ENCODE measurements around the gene LRRC47.

LRRC47 gene

GRCh38 chr1:3746389-3746829 lies 49.9 kb downstream of the LRRC47 start:
- DNase-seq: no peak

DNA sequence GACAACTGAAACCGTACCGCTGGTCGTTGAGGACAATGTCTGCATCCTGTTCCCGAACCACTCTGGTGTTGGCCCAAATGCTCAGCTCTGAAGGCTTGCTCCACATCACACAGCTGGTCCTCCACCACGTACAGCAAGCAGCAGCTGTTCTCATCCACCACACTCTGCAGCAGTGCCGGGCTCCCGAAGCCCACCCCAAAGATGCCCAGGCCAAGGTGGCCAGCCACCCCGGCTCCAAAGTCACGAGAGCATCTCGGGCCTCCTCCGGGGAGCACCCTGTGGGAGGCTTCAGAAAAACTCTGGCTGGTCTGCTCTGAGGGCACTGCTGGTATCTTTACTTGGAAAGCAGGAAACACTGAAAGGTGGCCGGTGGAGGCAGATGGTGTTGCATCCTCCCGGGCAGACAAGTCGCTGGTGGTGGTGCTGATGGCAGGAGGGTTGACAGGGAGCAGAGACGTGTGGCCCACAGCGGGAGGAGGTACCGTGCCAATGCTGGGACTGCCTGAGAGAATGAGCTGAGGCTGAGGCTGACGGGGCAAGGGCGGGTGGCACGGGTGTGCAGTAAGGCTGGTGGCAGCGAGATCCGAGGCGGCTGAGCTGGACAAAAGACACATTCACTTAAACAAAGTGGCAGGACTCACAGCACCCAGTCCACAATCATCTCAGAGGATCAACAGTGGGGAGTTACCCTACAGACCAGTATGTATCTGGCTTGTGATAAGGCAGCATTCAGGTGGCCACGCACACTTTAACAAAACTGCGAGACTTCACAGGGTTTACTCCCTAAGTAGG lies 50.5 kb downstream of the LRRC47 start:
- no peak for DNase-seq

DNA sequence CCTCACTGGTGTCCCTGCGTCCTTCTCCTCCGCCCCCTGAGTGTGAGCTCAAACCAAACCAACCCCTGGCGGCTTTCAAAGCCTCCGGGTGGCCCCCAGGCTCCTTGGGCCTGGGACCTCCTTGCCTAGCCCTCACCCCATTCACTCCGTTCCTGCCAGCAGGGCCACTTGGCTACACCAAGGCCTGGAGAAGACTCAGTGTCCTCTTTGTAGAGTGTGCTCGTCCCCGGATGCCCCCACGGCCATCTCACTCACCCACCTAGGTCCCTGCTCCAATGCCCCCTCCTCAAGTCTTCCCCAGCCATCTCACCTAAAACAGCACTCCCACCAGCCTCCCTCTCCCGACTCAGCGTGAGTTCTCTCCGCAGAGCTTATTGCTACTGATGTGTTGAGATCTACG lies 51.2 kb downstream of the LRRC47 start:
- DNase-seq: no peak

GRCh38 chr1:3744646-3745045 lies 51.7 kb downstream of the LRRC47 start:
- no peak for DNase-seq

DNA sequence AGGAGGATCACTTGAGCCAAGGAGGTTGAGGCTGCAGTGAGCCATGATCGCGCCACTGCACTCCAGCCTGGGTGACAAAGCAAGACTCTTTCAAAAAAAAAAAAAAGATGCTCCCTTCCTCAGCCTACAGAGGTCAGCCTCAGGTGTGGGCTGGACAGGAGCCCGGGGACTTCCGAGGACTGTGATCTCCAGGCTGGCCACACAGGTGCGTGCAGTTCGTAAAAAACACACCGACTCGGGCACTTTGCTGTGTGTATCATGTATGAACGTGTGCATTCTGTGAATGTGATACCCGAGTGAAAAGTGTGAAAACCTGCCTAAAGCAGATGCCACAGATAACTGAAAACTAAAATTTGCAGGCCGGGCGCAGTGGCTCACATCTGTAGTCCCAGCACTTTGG lies 52.5 kb downstream of the LRRC47 start:
- no peak for DNase-seq

GRCh38 chr1:3743421-3743820 lies 52.9 kb downstream of the LRRC47 start:
- no peak for DNase-seq

DNA sequence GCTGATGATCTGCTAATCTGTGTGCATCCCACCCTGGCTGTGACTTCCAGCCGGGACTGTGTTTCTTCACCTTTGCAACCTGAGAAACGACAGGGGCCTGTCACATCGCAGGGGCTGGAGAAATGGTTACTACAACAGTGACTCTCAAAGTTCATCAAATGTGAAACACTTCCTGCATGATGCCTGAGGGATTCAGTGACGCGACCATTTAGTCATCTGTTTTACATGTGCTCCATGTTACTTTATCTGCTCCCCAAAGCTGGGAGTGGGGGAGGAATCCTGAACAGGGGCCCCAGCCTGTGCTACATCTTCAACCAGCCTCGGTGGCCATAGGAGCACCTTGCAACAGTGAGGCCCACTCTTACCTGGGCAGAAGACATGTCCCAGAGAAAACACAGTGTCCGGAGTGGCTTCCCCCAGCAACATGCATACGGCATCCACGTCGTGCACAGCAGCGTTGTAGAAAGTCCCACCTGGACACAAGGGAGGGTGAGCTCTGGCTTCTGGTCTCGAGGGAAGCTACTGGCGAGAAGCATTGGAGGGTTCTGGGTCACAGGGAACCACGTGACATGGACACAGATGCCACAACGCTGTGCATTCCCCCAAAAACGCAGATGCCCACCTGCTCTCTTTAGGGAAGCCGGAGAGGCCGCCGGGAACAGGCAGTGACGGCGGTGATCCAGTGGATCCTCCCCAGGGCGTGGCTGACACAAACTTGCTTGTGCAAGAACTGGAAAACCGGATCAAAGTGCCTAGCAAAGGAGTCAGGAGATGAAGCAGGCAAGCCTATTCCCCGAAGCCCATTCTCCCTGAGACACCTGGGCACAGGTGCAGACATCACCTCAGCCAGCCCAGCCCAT lies 53.6 kb downstream of the LRRC47 start:
- DNase-seq: no peak

GRCh38 chr1:3741566-3742438 lies 54.5 kb downstream of the LRRC47 start:
- DNase-seq: no peak

DNA sequence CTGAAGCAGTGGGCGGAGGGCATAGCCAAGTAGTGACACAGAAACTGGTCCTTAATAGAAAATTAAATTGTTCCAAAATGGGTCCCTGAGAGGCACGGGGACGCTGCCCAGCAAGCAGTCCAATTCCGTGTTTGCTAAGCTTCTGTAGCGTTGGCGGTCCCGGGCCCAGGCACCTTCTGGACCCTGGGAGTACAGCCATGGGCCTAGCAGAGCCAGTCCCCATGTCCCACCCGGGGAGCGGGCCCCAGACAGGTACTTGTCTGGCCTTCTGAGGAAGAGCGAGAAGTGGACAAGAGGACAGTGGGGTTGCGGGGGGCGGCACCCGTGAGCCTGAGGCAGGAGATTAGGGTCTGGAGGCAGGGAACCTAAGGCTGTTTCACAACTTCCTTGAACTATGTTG lies 55.5 kb downstream of the LRRC47 start:
- DNase-seq: no peak

GRCh38 chr1:3740042-3740441 lies 56.3 kb downstream of the LRRC47 start:
- DNase-seq: no peak

DNA sequence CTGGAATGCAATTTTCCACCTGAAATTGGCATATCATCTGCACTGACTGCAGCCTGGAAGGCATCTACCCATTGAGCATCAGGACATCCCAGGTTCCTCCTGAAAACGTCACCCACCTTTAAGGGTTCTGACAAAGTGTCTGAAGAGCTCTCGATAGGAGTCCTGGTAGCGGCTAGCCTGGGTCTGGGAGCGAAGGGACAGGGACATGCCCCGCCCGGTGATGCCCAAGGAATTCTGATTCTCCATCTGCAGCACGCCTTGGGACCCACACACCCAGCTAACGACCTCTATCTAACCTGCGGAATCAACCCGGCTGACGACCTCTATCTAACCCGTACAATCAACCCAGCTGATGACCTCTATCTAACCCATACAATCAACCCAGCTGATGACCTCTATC lies 57.4 kb downstream of the LRRC47 start:
- no peak for DNase-seq

DNA sequence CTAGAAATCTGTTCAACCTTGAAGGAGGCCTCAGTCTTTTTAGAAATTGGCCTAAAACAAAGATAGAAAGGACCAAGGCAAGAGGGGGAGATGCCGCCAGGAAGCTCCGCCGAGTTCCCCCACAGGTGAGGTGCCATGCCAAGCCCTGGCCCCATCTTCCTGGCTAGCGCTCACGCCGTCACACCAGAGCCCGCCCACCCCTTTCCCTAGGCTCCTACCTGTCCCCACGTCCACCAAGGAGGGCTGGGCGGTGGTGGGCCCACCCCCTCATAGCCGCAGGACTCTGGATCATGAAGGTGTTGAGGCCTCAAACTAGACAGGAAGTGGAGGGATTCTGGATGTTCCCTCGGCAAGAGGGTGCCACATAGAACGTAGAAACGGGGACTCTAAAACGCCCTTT lies 59.6 kb downstream of the LRRC47 start:
- DNase-seq: no peak

GRCh38 chr1:3736131-3736561 lies 60.2 kb downstream of the LRRC47 start:
- DNase-seq: no peak

GRCh38 chr1:3735688-3736087 lies 60.6 kb downstream of the LRRC47 start:
- no peak for DNase-seq

DNA sequence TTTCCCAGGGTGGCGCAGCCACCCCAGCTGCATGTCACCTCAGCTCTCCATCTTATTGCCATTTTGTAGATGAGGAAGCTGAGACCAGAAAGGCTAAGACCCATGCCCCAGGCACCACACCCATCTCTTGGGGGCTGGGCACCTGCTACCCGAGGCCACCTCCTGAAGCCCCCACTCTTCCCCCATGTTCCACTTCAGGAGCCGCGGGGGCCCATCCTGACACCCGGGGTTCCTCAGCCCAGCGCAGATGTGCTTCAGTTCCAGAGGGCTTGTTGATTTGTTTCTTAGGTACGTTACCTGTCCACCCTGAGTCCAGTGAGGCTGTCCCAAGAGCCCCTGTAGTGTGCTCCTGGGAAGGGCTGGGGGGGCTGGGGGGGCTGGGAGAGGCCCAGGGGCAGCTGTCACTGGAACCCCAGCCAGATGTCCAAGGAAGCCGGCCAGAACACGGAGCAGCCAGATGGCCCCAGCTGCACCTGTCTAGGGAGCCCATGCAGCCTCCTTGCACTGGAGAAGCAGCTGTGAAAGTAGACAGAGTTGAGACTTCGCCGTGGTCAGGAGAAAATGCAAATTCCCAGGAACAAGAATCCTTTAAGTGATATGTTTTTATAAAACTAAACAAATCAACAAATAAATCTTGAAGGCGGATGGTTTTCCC lies 61.1 kb downstream of the LRRC47 start:
- DNase-seq: no peak

GRCh38 chr1:3734602-3735001 lies 61.7 kb downstream of the LRRC47 start:
- DNase-seq: no peak

GRCh38 chr1:3733883-3734589 lies 62.3 kb downstream of the LRRC47 start:
- DNase-seq: no peak

- DNase-seq: no peak
Measured at GRCh38 chr1:3733094-3733882, 63.0 kb downstream of the LRRC47 start.

DNA sequence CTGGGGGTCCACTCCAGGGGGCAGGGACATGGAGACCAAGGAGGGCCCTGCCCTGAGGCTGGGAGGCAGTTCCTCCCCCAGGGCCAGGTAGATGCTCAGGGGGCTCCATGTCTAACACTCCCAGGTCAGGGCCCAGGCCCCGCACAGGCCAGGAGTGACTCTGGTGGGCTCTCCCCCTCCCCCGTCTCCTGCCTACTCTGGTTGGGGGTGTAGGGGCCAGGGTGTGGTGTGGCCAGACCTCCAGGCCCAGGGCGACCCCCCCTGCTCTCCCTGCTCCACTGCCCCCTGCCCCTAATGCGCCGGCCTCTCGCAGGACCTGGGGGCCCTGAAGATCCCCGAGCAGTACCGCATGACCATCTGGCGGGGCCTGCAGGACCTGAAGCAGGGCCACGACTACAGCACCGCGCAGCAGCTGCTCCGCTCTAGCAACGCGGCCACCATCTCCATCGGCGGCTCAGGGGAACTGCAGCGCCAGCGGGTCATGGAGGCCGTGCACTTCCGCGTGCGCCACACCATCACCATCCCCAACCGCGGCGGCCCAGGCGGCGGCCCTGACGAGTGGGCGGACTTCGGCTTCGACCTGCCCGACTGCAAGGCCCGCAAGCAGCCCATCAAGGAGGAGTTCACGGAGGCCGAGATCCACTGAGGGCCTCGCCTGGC lies 63.7 kb downstream of the LRRC47 start:
- no peak for DNase-seq
